ENCODE results near the gene PYURF. TPM values are rescaled to one million over a fixed set of nuclear protein-coding genes. Genes with fewer than 3 reads are reported as not detected.

The PYURF gene
- polyA plus RNA-seq, 1 donor from 2014 or later, result 287 TPM

GRCh38 chr4:88518911-88519310 lies 4.7 kb downstream of the PYURF start:
- Histone ChIP-seq H2AFZ (ENCODE audit: low read depth, low read length) (no peak overlapping the region), H3K36me3 (ENCODE audit: insufficient read depth, low read length) (no peaks in the 10 kb centered on the region), H3K9me3 (ENCODE audit: low read length) (no peaks in the 10 kb centered on the region), H3K9me2 (ENCODE audit: insufficient read depth, low read length) (no peaks in the 10 kb centered on the region), H3K4me3 (ENCODE audit: low read length) (no peak overlapping the region), H4K20me1 (ENCODE audit: insufficient read depth) (no peaks in the 10 kb centered on the region), H3K27ac (ENCODE audit: low read length) (no peak overlapping the region), H3K79me2 (replicated peaks; ENCODE audit: insufficient read depth, low read length) (peaks cover 23% of the 10 kb centered on the region), H3K27me3 (ENCODE audit: insufficient read depth, low read depth, low read length) (no peaks in the 10 kb centered on the region), H3F3A (ENCODE audit: insufficient read depth, low read length, poor library complexity, severe bottlenecking) (no peaks in the 10 kb centered on the region), H3K9ac (ENCODE audit: low read length) (no peak overlapping the region), H3K4me2 (ENCODE audit: low read length) (no peak overlapping the region)
- TF ChIP-seq EP300 (conservative IDR thresholded peaks at IDR 0.05; ENCODE audit: poor library complexity, severe bottlenecking) (no peak), EZH2 (IDR thresholded peaks at IDR 0.05; ENCODE audit: borderline replicate concordance, insufficient read depth, low read length, poor library complexity, severe bottlenecking) (no peak), TAF1 (IDR thresholded peaks at IDR 0.05; ENCODE audit: low read depth) (no peak)

GRCh38 chr4:88517825-88518224 lies 5.8 kb downstream of the PYURF start:
- Histone ChIP-seq H3K9ac (ENCODE audit: low read length) (no peak overlapping the region), H3F3A (ENCODE audit: insufficient read depth, low read length, poor library complexity, severe bottlenecking) (no peaks in the 10 kb centered on the region), H3K9me2 (ENCODE audit: insufficient read depth, low read length) (no peaks in the 10 kb centered on the region), H3K79me2 (replicated peaks; ENCODE audit: insufficient read depth, low read length) (peaks cover 19% of the 10 kb centered on the region), H3K4me2 (ENCODE audit: low read length) (no peak overlapping the region), H3K9me3 (ENCODE audit: low read length) (no peaks in the 10 kb centered on the region), H3K27ac (ENCODE audit: low read length) (no peak overlapping the region), H2AFZ (ENCODE audit: low read depth, low read length) (no peak overlapping the region), H3K36me3 (ENCODE audit: insufficient read depth, low read length) (no peaks in the 10 kb centered on the region), H3K27me3 (ENCODE audit: insufficient read depth, low read depth, low read length) (no peaks in the 10 kb centered on the region), H4K20me1 (ENCODE audit: insufficient read depth) (no peaks in the 10 kb centered on the region), H3K4me3 (ENCODE audit: low read length) (no peak overlapping the region)
- TF ChIP-seq SMC3 (conservative IDR thresholded peaks at IDR 0.05; ENCODE audit: poor library complexity) (no peak), CTCF (IDR thresholded peaks at IDR 0.05; ENCODE audit: poor library complexity, severe bottlenecking) (no peak), REST (IDR thresholded peaks at IDR 0.05; ENCODE audit: borderline replicate concordance) (no peak), RAD21 (conservative IDR thresholded peaks at IDR 0.05) (no peak), MXI1 (conservative IDR thresholded peaks at IDR 0.05; ENCODE audit: poor library complexity, severe bottlenecking) (no peak), EZH2 (IDR thresholded peaks at IDR 0.05; ENCODE audit: borderline replicate concordance, insufficient read depth, low read length, poor library complexity, severe bottlenecking) (no peak), POLR2AphosphoS5 (IDR thresholded peaks at IDR 0.05) (no peak), TAF1 (IDR thresholded peaks at IDR 0.05; ENCODE audit: low read depth) (no peak), EP300 (conservative IDR thresholded peaks at IDR 0.05; ENCODE audit: poor library complexity, severe bottlenecking) (no peak)
